NCI-H524 treated with DMSO at 0.1 percent for 48 hours (cell line): ENCODE results near the gene KPNA1.
A peak's percentile ranks its signal among the peaks of the same experiment; 100 is the strongest.
"Not testable (repeated sequence)": the region's sequence is repeated elsewhere in the genome, so short reads cannot be mapped to it uniquely, and the experiment has no call there.

Source experiments
- DNase-seq: peaks from one replicate; lab custom pipeline; 2025; lab: John Stamatoyannopoulos, UW

Gene KPNA1

DNA sequence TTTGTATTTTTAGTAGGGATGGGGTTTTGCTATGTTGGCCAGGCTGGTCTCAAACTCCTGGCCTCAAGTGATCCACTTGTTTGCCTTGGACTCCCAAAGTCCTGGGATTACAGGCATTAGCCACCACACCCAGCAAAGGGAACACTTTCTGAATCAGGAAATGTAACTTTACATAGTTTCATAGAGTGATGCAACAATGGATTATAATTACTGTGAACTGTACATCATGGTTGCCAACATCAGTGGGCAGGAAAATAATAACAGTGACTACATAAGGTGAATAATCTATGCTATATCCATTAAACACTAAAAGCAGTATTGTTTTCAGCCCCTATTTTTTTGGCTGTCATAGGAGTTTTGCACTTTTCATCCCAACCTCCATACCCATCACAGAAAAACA is 5.0 kb upstream of the KPNA1 start:
- DNase-seq = no peak

DNA sequence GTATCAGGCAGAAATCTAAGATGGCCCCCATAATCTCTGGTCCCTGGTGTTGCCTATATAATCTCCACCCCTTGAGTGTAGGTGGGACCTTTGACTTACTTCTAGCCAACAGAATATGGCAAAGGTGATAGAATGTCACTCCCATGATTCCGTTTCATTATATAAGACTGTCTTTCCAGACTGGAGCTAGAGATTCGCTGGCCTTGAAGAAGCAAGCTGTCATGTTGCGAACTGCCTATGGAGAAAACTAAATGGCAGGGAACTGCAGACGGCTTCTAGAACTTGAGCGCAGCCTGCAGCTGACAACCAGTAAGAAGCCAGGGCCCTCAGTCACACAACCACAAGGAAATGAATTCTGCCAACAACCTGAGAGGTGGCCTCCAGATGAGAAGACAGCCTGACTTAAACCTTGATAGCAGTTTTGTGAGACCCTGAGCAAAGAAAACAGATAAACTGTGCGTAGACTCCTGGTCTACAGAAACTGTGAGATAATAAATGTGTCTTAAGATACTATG is 2.2 kb upstream of the KPNA1 start:
- DNase-seq = no peak

DNA sequence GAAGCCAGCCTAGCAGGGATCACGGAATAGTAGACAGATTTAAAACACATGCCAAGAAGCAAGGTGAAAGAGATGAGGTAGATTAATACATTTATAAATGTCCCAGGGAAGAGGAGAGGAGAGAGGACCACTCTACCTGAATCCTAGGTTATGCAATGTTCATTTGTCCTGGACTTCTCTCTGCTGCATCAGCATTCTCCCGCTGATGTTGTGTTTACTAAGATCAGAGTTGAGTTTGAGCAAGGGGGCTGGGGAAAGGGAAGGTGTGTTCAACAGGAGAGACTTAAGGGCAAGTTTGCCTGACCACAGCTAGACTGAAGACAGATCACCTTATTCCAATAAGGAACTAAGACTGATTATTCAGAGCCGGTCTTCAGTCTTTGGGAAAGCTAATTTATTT is 1.1 kb upstream of the KPNA1 start:
- no peak for DNase-seq

DNA sequence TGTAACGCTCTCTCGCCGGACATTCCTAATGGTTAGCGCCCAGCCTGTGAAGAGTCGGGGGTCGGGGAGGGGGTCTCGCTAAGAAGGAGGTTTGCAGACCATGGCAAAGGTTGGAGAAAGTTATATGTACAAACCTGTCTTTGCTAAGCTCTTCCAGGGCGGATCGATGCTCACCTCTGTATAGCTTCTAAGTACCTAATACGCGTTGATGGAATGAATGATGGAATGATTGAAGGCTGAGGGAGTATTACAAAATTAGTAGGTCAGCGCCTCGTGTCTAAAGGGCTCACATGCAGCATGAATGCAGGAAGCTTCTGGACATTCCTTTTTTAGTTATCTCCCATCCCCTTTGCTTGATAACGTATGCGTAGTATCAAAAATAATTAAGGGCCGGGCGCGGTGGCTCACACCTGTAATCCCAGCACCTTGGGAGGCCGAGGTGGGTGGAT is 305 bp upstream of the KPNA1 start:
- DNase-seq = peak; percentile 17

DNA sequence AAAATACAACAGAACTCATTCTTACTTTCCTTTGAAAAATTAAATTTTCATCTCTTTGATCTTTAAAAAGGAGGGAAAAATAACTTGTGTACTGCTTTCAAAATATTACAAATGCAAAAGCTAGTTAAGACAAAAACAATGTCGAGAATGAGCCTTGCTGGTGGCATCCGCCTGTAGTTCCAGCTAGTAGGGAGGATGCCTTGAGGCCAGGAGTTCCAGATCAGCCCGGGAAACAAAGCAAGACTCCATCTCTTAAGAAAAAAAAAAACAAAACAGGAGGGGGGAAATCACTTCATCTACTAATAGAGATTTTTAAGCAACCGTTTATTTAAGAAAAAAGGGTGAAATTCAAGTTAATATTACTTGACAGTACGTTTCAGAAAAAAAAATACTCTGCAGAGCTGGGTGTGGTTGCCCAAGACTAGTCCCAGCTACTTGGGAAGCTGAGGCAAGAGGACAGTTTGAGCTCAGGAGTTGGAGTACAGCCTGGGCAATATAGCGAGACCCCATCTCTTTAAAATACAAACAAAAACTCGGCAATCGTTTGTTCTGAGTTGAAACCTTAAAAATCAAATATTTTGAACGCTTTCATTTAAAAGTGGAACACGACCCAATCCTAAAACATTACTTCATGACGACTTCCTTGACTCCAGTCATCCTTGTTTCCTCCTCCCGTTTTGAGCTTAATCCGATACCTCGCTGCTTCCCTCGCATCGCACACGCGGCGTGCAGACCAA is 1.2 kb downstream of the KPNA1 start:
- DNase-seq = peak; percentile 17

DNA sequence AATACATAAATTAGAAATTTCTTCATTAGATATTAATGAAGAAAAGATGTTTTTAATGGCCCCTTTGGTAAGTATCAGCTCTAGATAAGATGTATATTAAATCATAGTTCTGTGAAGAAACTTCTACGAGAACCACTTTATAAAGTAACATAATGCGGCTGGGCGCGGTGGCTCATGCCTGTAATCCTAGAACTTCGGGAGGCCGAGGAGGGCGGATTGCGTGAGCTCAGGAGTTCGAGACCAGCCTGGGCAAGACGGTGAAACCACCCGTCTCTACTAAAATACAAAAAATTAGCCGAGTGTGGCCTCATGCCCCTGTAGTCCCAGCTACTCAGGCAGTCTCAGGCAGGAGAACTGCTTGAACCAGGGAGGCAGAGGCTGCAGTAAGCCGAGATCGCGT is 2.5 kb downstream of the KPNA1 start:
- no peak for DNase-seq

DNA sequence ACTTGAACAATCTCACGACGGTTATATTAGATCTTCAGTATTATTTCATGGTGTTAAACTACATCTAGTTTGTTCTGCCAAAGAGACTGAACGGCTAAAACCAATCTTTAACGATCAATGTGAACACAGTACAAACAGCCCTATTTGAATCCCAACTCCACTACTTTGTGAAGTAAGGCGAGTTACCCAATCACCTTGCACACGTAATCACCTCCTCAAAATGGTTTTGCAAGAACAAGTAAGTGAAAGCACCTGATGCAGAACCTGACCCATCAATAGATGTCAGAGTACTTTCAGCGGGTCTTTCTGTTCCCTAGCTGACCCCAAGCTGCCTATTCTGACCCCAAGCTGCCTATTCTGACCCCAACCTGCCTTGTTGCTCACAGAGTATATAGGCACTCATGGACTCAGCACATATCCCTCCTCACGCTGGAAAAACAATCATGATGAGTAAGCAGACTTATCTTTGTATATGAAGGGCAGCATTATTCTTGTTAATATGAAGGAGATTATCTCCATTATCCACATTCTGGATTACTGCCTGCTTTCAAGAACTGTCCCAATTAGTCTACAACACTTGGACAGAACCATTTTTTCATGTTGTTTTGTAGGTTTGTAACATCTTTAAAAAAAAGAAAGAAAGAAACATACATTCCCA is 3.7 kb downstream of the KPNA1 start:
- no peak for DNase-seq

DNA sequence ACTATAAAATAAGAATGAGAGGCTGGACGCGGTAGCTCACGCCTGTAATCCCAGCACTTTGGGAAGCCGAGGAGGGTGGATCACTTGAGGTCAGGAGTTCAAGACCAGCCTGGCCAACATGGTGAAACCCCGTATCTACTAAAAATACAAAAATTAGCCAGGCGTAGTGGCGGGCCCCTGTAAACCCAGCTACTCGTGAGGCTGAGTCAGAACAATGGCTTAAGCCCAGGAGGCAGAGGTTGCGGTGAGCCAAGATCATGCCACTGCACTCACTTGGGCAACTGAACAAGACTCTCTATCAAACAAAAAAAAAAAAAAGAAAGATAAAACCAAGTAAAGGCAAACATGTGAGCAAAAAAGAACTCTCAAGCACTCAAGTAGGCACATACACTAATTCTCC is 5.8 kb downstream of the KPNA1 start:
- DNase-seq = not testable (repeated sequence)

DNA sequence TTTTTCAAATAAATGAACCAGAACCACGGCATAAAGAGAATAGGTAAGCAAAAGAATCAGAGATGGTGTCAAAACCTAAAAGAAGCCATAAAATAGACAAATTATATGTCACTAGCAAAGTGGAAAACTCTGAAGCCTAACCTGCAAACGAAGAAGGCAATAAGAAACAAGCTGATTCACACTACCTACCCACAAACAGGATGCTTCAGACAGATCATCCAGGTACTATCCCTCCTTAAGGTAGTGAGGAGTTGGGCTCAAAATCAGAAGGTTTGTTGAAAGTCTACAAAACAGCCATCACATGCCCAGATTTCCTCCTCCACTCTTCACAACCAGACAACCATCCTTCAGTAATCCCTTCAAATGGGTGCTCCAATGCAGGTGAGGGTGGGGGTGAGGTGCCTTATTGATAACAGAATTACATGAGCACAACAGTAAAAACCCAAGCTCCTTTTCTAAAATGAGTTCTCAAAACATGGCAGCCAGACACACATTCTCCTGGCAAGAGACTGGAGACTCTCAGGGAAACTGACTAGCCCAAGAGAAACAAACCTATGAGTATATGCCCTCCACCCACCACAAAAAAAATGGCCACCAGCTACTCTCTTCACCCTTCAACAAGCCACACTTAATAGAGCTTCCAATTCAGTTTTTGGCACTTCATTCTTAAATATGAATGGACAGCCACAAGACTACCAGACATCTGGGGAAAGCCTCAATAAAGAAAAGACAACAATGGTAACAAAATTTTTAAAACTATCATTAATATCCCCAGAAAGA is 6.4 kb downstream of the KPNA1 start:
- no peak for DNase-seq

DNA sequence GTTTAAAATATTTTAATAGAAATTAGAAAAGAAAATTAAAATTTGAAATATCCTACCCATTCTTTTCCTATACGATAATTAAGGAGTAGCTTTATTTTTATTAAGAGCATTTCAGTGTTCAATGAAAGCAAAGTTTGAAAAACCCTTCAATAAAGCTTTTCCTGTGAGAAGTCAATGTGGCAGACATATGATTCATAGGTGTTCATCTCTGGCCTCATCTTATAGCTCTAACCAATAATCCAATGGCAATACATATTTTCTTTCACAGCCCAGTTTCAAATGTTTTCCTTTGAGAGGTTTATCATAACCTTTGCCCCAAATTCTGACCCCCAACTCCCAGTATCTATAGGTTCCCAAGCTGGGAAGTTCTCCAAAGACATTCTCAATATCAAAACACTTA is 8.3 kb downstream of the KPNA1 start:
- no peak for DNase-seq

DNA sequence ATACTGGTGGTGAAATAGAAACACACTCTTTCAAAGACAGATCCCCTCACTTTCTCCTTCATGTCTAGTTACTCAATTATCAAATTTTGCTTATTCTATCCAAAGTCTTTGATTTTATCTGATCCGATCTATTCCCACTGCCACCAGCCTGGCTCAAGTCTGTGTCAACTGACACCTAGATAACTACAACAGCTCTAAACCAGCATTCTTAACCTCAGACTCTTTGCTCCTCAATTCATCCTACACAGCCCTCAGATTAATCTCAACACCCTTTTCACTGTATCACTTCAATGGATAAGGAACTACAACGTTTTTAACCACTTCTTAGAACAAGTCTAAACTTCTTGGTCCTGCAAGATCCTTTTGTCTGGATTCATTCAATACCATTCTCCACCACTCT is 9.1 kb downstream of the KPNA1 start:
- no peak for DNase-seq

DNA sequence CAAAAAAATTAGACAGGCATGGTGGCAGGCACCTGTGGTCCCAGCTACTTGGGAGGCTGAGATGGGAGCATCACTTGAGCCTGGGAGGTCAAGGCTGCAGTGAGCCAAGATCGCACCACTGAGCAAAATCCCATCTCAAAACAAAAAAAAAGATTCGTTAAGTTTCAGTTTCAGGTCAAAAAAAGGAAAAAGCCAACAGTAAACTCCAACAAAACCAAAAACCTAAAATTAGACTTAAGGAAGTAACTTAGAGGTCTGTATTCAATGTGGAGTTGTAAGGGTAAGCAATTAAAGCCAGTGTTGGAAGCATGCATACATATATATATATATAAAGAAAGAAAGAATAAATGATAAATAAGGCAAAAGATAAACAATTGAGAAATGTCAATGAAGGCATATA is 11.8 kb downstream of the KPNA1 start:
- DNase-seq = no peak

DNA sequence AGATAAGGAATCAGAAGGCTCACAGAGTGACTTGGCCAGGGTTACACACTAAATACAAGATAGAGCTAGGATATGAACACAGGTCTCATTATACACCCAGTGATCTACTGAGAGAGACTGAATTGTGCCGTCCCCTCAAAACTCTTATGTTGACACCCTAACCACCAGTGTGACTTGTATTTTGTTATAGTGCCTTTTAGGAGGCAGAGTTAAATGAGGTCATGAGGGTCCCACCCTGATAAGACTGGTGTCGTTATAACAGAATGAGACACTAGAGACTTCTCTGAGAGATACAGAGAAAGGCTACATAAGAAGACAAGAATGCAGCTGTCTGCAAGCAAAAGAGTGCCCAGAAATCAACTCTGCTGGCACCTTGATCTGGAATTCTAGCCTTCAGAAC is 12.6 kb downstream of the KPNA1 start:
- no peak for DNase-seq

DNA sequence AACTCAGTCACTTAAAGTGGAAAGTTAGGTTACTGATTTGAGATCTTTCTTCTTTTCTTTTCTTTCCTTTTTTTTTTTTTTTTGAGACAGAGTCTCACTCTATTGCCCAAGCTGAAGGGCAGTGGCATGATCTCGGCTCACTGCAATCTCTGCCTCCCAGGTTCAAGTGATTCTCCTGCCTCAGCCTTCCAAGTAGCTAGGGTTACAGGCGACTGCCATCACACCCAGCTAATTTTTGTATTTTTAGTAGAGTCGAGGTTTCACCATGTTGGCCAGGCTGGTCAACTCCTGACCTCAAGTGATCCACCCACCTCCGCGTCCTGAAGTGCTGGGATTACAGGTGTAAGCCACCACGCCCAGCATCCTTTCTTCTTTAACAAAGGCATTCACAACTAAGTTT is 13.8 kb downstream of the KPNA1 start:
- not testable (repeated sequence) for DNase-seq

DNA sequence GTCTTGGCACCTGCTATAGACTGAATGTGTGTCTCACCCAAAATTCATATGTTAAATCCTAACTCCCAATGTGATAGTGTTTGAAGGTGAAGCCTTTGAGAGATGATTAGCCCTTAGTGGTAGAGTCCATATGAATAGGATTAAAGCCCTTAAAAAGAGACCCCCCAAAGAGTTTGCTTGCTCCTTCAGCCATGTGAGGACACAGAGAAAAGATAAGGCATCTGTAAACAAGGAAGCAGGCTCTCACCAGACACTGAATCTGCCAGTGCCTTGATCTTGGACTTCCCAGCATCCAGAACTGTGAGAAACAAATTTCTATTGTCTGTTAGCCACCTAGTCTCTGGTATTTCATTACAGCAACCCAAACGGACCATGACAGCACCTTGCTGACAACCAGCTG is 16.6 kb downstream of the KPNA1 start:
- no peak for DNase-seq

DNA sequence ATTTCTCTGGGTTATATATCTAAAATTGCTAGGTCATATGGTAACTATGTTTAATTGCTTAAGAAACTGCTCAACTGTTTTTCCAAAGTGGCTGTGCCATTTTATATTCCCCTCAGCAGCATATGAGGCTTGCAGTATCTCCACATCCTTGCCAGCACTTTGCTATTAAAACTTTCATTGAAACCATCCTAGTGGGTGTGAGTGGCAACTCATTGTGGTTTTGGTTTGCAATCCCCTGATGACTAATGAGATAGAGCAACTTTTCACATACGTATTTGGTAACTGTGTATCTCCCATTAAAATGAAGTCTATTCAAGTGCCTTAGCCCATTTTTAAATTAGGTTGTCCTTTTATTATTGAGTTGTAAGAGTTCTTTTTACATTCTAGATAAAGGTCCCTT is 17.3 kb downstream of the KPNA1 start:
- no peak for DNase-seq

DNA sequence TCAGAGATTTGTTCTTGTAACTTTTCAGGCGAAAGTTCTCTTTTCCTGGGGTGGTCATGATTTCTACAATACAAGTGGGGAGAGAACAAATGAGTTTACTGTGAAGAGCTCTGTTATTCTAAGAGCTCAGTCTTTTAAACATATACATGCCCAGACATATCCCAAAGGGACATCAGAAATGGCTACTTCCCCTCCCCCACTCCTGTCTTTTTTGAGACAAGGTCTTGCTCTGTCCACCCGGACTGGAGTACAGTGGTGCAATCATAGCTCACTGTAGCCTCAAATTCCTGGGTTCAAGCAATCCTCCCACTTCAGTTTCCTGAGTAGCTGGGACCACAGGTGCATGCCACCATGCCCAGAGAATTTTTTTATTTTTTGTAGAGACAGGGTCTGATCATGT is 18.2 kb downstream of the KPNA1 start:
- DNase-seq = no peak

DNA sequence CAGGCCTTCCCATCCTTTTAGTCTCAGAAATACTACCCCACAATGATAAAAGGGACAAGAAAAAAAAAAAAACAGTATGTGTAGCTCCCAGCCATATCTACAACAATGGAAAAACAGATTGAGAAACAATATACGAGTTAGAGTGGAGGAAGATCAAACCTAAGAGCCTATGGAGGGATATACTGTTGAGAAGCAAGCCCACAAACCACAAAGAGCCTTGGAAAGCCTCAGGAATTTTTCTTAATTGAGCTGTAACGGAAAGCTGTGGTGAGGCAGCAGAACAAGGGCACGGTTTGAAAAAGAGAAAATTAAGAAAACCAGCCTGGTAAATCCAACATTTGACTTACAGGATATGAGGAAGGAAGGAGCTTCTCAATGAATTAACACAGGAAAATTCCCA is 21.4 kb downstream of the KPNA1 start:
- no peak for DNase-seq

DNA sequence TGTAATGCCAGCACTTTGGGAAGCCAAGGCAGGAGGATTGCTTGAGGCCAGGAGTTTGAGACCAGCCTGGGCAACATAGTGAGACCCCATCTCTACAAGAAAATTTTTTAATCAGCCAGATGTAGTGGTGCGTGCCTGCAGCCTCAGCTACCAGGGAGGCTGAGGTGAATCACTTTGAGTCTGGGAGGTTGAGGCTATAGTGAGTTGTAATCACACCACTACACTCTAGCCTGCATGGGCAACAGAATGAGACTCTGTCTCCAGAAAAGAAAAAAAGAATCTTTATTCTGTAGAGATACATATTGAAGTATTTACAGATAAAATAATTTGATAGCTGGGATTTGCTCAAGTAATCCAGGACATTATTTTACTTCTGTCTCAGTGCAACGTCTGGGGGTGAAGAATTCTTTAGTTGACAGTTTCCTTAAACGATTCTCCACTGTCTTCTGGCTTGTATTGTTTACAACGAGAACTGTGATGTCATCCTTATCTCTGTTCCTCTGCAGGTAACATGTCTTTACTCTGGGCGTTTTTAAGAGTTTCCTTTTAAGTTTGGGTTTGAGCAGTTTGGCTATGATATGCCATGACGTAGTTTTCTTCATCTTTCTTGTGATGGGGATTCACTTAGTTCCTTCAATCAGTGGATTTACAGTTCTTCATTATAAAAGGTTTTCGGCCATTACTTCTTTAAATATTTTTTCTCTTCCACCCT is 26.3 kb downstream of the KPNA1 start:
- no peak for DNase-seq

DNA sequence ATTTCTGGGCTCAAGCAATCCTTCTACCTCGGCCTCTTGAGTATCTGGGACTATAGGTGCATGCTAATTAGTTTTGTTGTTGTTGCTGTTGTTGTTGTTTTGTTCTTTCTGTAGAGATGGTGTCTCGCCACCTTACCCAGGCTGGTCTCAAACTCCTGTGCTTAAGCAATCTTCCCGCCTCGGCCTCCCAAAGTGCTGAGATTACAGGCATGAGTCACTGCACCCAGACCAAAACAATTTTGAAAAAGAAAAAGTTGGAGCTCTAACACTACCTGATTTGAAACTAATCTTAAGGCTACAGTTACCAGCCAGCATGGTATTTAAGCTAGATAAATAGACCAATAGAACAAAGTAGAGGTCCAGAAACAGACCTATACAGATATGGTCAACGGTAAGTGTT is 29.8 kb downstream of the KPNA1 start:
- no peak for DNase-seq

DNA sequence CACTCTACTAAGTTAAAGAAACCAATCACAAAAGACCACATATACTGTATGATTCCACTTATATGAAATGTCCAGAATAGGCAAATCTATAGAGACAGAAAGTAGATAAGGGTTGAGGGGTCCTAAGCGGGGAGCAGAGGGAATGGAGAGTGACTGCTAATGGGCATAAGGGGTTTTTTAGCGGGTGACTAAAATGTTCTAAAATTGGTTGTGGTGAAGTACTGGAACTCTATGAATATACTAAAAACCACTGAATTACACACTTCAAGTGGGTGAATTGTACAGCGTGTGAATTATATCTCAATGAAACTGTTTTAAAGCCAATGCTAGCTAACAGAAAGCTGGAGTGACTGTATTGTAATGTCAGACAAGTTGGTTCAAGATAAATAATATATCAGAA is 33.3 kb downstream of the KPNA1 start:
- no peak for DNase-seq

DNA sequence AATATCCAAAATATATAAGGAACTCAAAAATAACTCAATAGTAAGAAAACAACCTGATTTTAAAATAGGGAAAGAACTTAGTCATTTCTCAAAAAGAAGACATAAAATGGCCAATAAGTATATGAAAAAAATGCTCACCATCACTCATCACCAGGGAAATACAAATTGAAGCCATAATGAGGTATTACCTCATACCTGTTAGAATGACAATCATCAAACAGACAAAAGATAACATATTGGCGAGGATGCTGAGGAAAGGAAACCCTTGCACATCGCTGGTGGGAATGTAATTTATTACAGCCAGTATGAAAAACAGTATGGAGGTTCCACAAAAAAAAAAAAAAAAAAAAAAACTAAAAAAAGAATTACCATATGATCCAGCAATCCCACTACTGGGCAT is 38.2 kb downstream of the KPNA1 start:
- no peak for DNase-seq
